ENCODE data around the gene MARF1. TPM values are rescaled to one million over a fixed set of nuclear protein-coding genes. Genes with fewer than 3 reads are reported as not detected.
"Not testable (repeated sequence)": the region's sequence is repeated elsewhere in the genome, so short reads cannot be mapped to it uniquely, and the experiment has no call there.

MARF1 gene
- total RNA-seq, 4 donors from 2014 or later = 20.7 to 53.9 (median 29.3) TPM

GRCh38 chr16:15610369-15610871 lies 32.5 kb downstream of the MARF1 start:
- DNase-seq (ENCODE audit: low spot score) (no peak), ATAC-seq (ENCODE audit: low FRiP score) (no peak)
- no peak for TF ChIP-seq CTCF (IDR thresholded peaks at IDR 0.05)

- ATAC-seq (ENCODE audit: low FRiP score) = no peak
- TF ChIP-seq CTCF (IDR thresholded peaks at IDR 0.05) = no peak
- no peak for DNase-seq (ENCODE audit: low spot score)
Observed at GRCh38 chr16:15609286-15609649, 33.7 kb downstream of the MARF1 start.

GRCh38 chr16:15608398-15609285 lies 34.3 kb downstream of the MARF1 start:
- no peak for ATAC-seq (ENCODE audit: low FRiP score)
- no peak for TF ChIP-seq CTCF (IDR thresholded peaks at IDR 0.05)
- no peak for DNase-seq (ENCODE audit: low spot score)

DNA sequence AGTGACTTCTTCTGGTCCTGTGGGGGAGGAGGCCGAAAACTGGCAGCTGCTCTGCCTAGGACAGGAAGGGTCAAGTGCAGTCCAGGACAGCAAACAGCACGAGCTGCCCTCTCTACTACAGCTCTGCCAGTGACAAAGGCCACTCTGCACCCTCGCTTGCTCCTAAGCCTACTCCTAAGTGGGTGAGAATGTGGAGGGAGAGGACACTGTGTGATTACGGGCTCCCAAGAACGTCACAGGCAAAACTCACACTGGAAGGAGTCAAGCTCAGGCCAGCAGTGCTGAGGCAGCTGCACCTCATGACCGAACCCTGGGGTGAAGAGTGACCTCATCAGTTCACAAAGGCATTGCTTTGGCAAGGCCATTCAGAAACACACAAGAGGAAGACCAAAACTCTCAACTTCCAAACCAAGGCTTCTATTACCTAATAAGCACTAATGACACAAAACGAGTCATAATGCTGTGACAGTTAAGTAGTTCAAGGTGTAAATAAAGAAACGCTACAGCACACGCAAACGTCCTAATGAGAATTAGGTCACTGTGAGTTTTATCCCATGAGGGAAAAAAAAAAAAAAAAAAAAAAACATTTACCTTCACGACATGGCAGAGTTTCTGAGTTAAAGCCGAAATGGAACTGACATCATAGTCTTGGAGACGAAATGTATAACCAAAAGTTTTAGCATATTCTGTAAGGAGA lies 35.1 kb downstream of the MARF1 start:
- ATAC-seq (ENCODE audit: low FRiP score) (peak; percentile 78), DNase-seq (ENCODE audit: low spot score) (no peak)
- no peak for TF ChIP-seq CTCF (IDR thresholded peaks at IDR 0.05)

DNA sequence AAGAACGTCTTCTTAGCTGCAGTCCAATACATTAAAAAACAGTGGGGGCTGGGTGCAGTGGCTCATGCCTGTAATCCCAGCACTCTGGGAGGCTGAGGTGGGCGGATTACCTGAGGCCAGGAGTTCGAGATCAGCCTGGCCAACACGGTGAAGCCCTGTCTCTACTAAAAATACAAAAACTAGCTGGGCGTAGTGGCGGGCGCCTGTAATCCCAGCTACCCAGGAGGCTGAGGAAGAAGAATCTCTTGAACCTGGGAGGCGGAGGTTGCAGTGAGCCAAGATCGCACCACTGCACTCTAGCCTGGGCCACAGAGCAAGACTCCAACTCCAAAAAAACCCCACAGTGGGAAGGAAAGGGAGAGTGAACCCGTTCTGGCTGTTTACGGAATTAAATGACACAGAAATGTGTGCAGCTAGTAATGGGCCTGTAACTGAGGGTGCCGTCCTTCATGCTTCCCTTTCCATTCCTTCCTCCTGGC lies 35.7 kb downstream of the MARF1 start:
- DNase-seq (ENCODE audit: low spot score); ATAC-seq (ENCODE audit: low FRiP score): not testable (repeated sequence)

- TF ChIP-seq CTCF (IDR thresholded peaks at IDR 0.05) = no peak
- DNase-seq (ENCODE audit: low spot score) = no peak
- no peak for ATAC-seq (ENCODE audit: low FRiP score)
Observed at GRCh38 chr16:15606518-15607220, 36.3 kb downstream of the MARF1 start.
